ENCODE results near the gene UACA. TPM values are rescaled to one million over a fixed set of nuclear protein-coding genes. Genes with fewer than 3 reads are reported as not detected.
"Not testable (repeated sequence)": the region's sequence is repeated elsewhere in the genome, so short reads cannot be mapped to it uniquely, and the experiment has no call there.

UACA gene
- total RNA-seq, 2 experiments from 2014 or later = 2.2 to 3.3 TPM

- Mint-ChIP-seq H3K36me3 (ENCODE audit: low read depth) (no peaks in the 10 kb centered on the region), H3K27ac (no peak overlapping the region), H3K4me1 (ENCODE audit: low read depth) (peaks cover 2% of the 10 kb centered on the region), H3K27me3 (ENCODE audit: low read depth) (peaks cover 22% of the 10 kb centered on the region), H3K9me3 (ENCODE audit: insufficient read depth) (no peaks in the 10 kb centered on the region), H3K4me3 (no peak overlapping the region)
- ATAC-seq (no peak), DNase-seq (no peak)
- ChIA-PET CTCF (interaction anchor here (1.3 kb wide), 1 partner anchor 20 kb away, joined by 5 read pairs; no protein-coding TSS in a partner anchor), POLR2A (no interaction called here)
Measured at GRCh38 chr15:70742928-70743327, 20.4 kb downstream of the UACA start.

- no peak overlapping the region for H3K4me3 Mint-ChIP-seq
Measured at GRCh38 chr15:70741677-70742293, 21.6 kb downstream of the UACA start.

GRCh38 chr15:70741107-70741531 lies 22.2 kb downstream of the UACA start:
- POLR2A ChIA-PET = no interaction called here

More at GRCh38 chr15:70741677-70742293, 21.6 kb downstream of the UACA start:
- Mint-ChIP-seq H3K27me3 (ENCODE audit: low read depth) (peaks cover 21% of the 10 kb centered on the region), H3K4me1 (ENCODE audit: low read depth) (peaks cover 2% of the 10 kb centered on the region), H3K36me3 (ENCODE audit: low read depth) (no peaks in the 10 kb centered on the region), H3K9me3 (ENCODE audit: insufficient read depth) (no peaks in the 10 kb centered on the region), H3K27ac (no peak overlapping the region)
- ATAC-seq = no peak
- CTCF ChIA-PET = no interaction called here
- no peak for DNase-seq
- POLR2A ChIA-PET = no interaction called here

GRCh38 chr15:70735040-70735439 lies 28.3 kb downstream of the UACA start:
- POLR2A ChIA-PET = interaction anchor here (0.6 kb wide), 1 partner anchor 86 kb away, joined by 3 read pairs; no protein-coding TSS in a partner anchor
- ATAC-seq; H3K27ac Mint-ChIP-seq; CTCF ChIA-PET; H3K9me3 Mint-ChIP-seq (ENCODE audit: insufficient read depth); H3K27me3 Mint-ChIP-seq (ENCODE audit: low read depth); H3K36me3 Mint-ChIP-seq (ENCODE audit: low read depth); H3K4me1 Mint-ChIP-seq (ENCODE audit: low read depth); DNase-seq; H3K4me3 Mint-ChIP-seq: not testable (repeated sequence)

More at GRCh38 chr15:70741107-70741531, 22.2 kb downstream of the UACA start:
- ATAC-seq (no peak), DNase-seq (no peak)
- Mint-ChIP-seq H3K9me3 (ENCODE audit: insufficient read depth) (no peaks in the 10 kb centered on the region), H3K27me3 (ENCODE audit: low read depth) (peaks cover 15% of the 10 kb centered on the region), H3K4me1 (ENCODE audit: low read depth) (peaks cover 2% of the 10 kb centered on the region), H3K4me3 (no peak overlapping the region), H3K36me3 (ENCODE audit: low read depth) (no peaks in the 10 kb centered on the region), H3K27ac (no peak overlapping the region)
- CTCF ChIA-PET = no interaction called here

- no peaks in the 10 kb centered on the region for H3K9me3 Mint-ChIP-seq (ENCODE audit: insufficient read depth)
- no peak for ATAC-seq
- no peak overlapping the region for H3K4me3 Mint-ChIP-seq
- ChIA-PET CTCF (no interaction called here), POLR2A (no interaction called here)
- no peak for DNase-seq
- H3K4me1 Mint-ChIP-seq (ENCODE audit: low read depth) = no peaks in the 10 kb centered on the region
- no peak overlapping the region for H3K27ac Mint-ChIP-seq
- no peaks in the 10 kb centered on the region for H3K36me3 Mint-ChIP-seq (ENCODE audit: low read depth)
- peaks cover 11% of the 10 kb centered on the region for H3K27me3 Mint-ChIP-seq (ENCODE audit: low read depth)
Measured at GRCh38 chr15:70729164-70729563, 34.2 kb downstream of the UACA start.

- POLR2A ChIA-PET = no interaction called here
- no peaks in the 10 kb centered on the region for H3K4me1 Mint-ChIP-seq (ENCODE audit: low read depth)
Measured at GRCh38 chr15:70726753-70727152, 36.6 kb downstream of the UACA start.

GRCh38 chr15:70723927-70724326 lies 39.4 kb downstream of the UACA start:
- H3K27ac Mint-ChIP-seq = no peak overlapping the region
- no peaks in the 10 kb centered on the region for H3K36me3 Mint-ChIP-seq (ENCODE audit: low read depth)
- no peaks in the 10 kb centered on the region for H3K4me1 Mint-ChIP-seq (ENCODE audit: low read depth)
- no peak overlapping the region for H3K4me3 Mint-ChIP-seq
- ChIA-PET CTCF (interaction anchor here (0.9 to 2.5 kb wide), 4 partner anchors 14 to 155 kb away, joined by 3 to 11 read pairs (median 8); no protein-coding TSS in a partner anchor), POLR2A (no interaction called here)
- ATAC-seq = no peak
- no peaks in the 10 kb centered on the region for H3K9me3 Mint-ChIP-seq (ENCODE audit: insufficient read depth)
- H3K27me3 Mint-ChIP-seq (ENCODE audit: low read depth) = peaks cover 14% of the 10 kb centered on the region
- no peak for DNase-seq

More at GRCh38 chr15:70726753-70727152, 36.6 kb downstream of the UACA start:
- ATAC-seq (no peak), DNase-seq (no peak)
- CTCF ChIA-PET = interaction anchor here (1.0 to 2.5 kb wide), 2 partner anchors 18 to 85 kb away, joined by 4 to 8 read pairs; no protein-coding TSS in a partner anchor
- no peaks in the 10 kb centered on the region for H3K9me3 Mint-ChIP-seq (ENCODE audit: insufficient read depth)
- no peaks in the 10 kb centered on the region for H3K36me3 Mint-ChIP-seq (ENCODE audit: low read depth)
- no peak overlapping the region for H3K27ac Mint-ChIP-seq
- H3K4me3 Mint-ChIP-seq = no peak overlapping the region
- H3K27me3 Mint-ChIP-seq (ENCODE audit: low read depth) = peaks cover 11% of the 10 kb centered on the region

GRCh38 chr15:70723122-70723422 lies 40.3 kb downstream of the UACA start:
- no peak for ATAC-seq
- no peaks in the 10 kb centered on the region for H3K4me1 Mint-ChIP-seq (ENCODE audit: low read depth)
- POLR2A ChIA-PET = no interaction called here
- CTCF ChIA-PET = interaction anchor here (0.6 to 2.5 kb wide), 42 partner anchors 9 to 1247 kb away, joined by 3 to 42 read pairs (median 5); partner anchors contain the start of gene UACA
- no peak overlapping the region for H3K27ac Mint-ChIP-seq
- peaks cover 10% of the 10 kb centered on the region for H3K27me3 Mint-ChIP-seq (ENCODE audit: low read depth)
- H3K36me3 Mint-ChIP-seq (ENCODE audit: low read depth) = no peaks in the 10 kb centered on the region
- no peak for DNase-seq
- no peak overlapping the region for H3K4me3 Mint-ChIP-seq
- H3K9me3 Mint-ChIP-seq (ENCODE audit: insufficient read depth) = no peaks in the 10 kb centered on the region

- ATAC-seq (no peak), DNase-seq (no peak)
- no peaks in the 10 kb centered on the region for H3K36me3 Mint-ChIP-seq (ENCODE audit: low read depth)
- H3K4me3 Mint-ChIP-seq = no peak overlapping the region
- H3K27me3 Mint-ChIP-seq (ENCODE audit: low read depth) = peaks cover 10% of the 10 kb centered on the region
- no peaks in the 10 kb centered on the region for H3K4me1 Mint-ChIP-seq (ENCODE audit: low read depth)
- ChIA-PET CTCF (interaction anchor here (0.6 to 2.5 kb wide), 50 partner anchors 8 to 1246 kb away, joined by 3 to 42 read pairs (median 4); partner anchors contain the start of gene UACA), POLR2A (no interaction called here)
- H3K9me3 Mint-ChIP-seq (ENCODE audit: insufficient read depth) = no peaks in the 10 kb centered on the region
- no peak overlapping the region for H3K27ac Mint-ChIP-seq
Measured at GRCh38 chr15:70722266-70723121, 40.9 kb downstream of the UACA start.

GRCh38 chr15:70720228-70721016 lies 42.9 kb downstream of the UACA start:
- ChIA-PET POLR2A (no interaction called here), CTCF (no interaction called here)
- Mint-ChIP-seq H3K27me3 (ENCODE audit: low read depth) (peaks cover 12% of the 10 kb centered on the region), H3K36me3 (ENCODE audit: low read depth) (no peaks in the 10 kb centered on the region), H3K27ac (no peak overlapping the region), H3K4me1 (ENCODE audit: low read depth) (no peaks in the 10 kb centered on the region), H3K4me3 (no peak overlapping the region), H3K9me3 (ENCODE audit: insufficient read depth) (no peaks in the 10 kb centered on the region)
- DNase-seq (no peak), ATAC-seq (no peak)

- CTCF ChIA-PET = no interaction called here
- H3K4me1 Mint-ChIP-seq (ENCODE audit: low read depth) = peaks cover 1% of the 10 kb centered on the region
- ATAC-seq = no peak
Measured at GRCh38 chr15:70717237-70717793, 46.0 kb downstream of the UACA start.

More at GRCh38 chr15:70717237-70717793, 46.0 kb downstream of the UACA start:
- Mint-ChIP-seq H3K27me3 (ENCODE audit: low read depth) (peaks cover 23% of the 10 kb centered on the region), H3K36me3 (ENCODE audit: low read depth) (no peaks in the 10 kb centered on the region), H3K27ac (no peak overlapping the region), H3K4me3 (no peak overlapping the region), H3K9me3 (ENCODE audit: insufficient read depth) (no peaks in the 10 kb centered on the region)
- POLR2A ChIA-PET = interaction anchor here (0.7 kb wide), 1 partner anchor 1017 kb away, joined by 3 read pairs; no protein-coding TSS in a partner anchor
- no peak for DNase-seq

All from activated CD8-positive, alpha-beta T cell treated with anti-CD3 and anti-CD28 coated beads, Interleukin-2, amount 10 ng/mL, durations not matched to agents 7 days and 5 days (primary cell).